ENCODE results near the gene MED8.

The MED8 gene

GRCh38 chr1:43366179-43366578 is 23.4 kb downstream of the MED8 start:
- no peak for DNase-seq
- peak overlapping the region; percentile 94 for H3K27ac Mint-ChIP-seq
- peaks cover 51% of the 10 kb centered on the region for H3K4me1 Mint-ChIP-seq (ENCODE audit: low read depth)
- no peaks in the 10 kb centered on the region for H3K27me3 Mint-ChIP-seq
- peaks cover 77% of the 10 kb centered on the region for H3K36me3 Mint-ChIP-seq (ENCODE audit: low read depth)
- no peaks in the 10 kb centered on the region for H3K9me3 Mint-ChIP-seq
- H3K4me3 Mint-ChIP-seq = peak overlapping the region; percentile 93

GRCh38 chr1:43365678-43366077 is 23.9 kb downstream of the MED8 start:
- Mint-ChIP-seq H3K4me3 (peak overlapping the region; percentile 93), H3K27me3 (no peaks in the 10 kb centered on the region), H3K27ac (peak overlapping the region; percentile 94), H3K9me3 (no peaks in the 10 kb centered on the region), H3K4me1 (ENCODE audit: low read depth) (peaks cover 53% of the 10 kb centered on the region), H3K36me3 (ENCODE audit: low read depth) (peaks cover 78% of the 10 kb centered on the region)
- no peak for DNase-seq

GRCh38 chr1:43363935-43364525 is 25.6 kb downstream of the MED8 start:
- DNase-seq = no peak
- no peaks in the 10 kb centered on the region for H3K9me3 Mint-ChIP-seq
- H3K36me3 Mint-ChIP-seq (ENCODE audit: low read depth) = peaks cover 88% of the 10 kb centered on the region
- H3K4me1 Mint-ChIP-seq (ENCODE audit: low read depth) = peaks cover 61% of the 10 kb centered on the region
- peak overlapping the region; percentile 94 for H3K27ac Mint-ChIP-seq
- no peaks in the 10 kb centered on the region for H3K27me3 Mint-ChIP-seq
- no peak overlapping the region for H3K4me3 Mint-ChIP-seq

- H3K9me3 Mint-ChIP-seq = no peaks in the 10 kb centered on the region
- H3K4me3 Mint-ChIP-seq = no peak overlapping the region
- H3K27me3 Mint-ChIP-seq = no peaks in the 10 kb centered on the region
- peaks cover 55% of the 10 kb centered on the region for H3K4me1 Mint-ChIP-seq (ENCODE audit: low read depth)
- peak overlapping the region; percentile 26 for H3K27ac Mint-ChIP-seq
- no peak for DNase-seq
- H3K36me3 Mint-ChIP-seq (ENCODE audit: low read depth) = peaks cover 87% of the 10 kb centered on the region
Observed at GRCh38 chr1:43363283-43363934, 26.2 kb downstream of the MED8 start.

GRCh38 chr1:43360616-43361015 is 29.0 kb downstream of the MED8 start:
- no peaks in the 10 kb centered on the region for H3K27me3 Mint-ChIP-seq
- H3K9me3 Mint-ChIP-seq = no peaks in the 10 kb centered on the region
- peak overlapping the region; percentile 93 for H3K4me3 Mint-ChIP-seq
- peaks cover 50% of the 10 kb centered on the region for H3K4me1 Mint-ChIP-seq (ENCODE audit: low read depth)
- peak overlapping the region; percentile 94 for H3K27ac Mint-ChIP-seq
- H3K36me3 Mint-ChIP-seq (ENCODE audit: low read depth) = peaks cover 77% of the 10 kb centered on the region
- DNase-seq = no peak

- H3K9me3 Mint-ChIP-seq = no peaks in the 10 kb centered on the region
- H3K4me3 Mint-ChIP-seq = peak overlapping the region; percentile 93
- H3K4me1 Mint-ChIP-seq (ENCODE audit: low read depth) = peaks cover 43% of the 10 kb centered on the region
- no peaks in the 10 kb centered on the region for H3K27me3 Mint-ChIP-seq
- no peak for DNase-seq
- H3K27ac Mint-ChIP-seq = peak overlapping the region; percentile 94
- peaks cover 68% of the 10 kb centered on the region for H3K36me3 Mint-ChIP-seq (ENCODE audit: low read depth)
Observed at GRCh38 chr1:43359696-43360095, 29.9 kb downstream of the MED8 start.

- Mint-ChIP-seq H3K36me3 (ENCODE audit: low read depth) (peaks cover 61% of the 10 kb centered on the region), H3K27ac (peak within 1 kb of the TSS; percentile 94), H3K4me1 (ENCODE audit: low read depth) (peaks cover 43% of the 10 kb centered on the region), H3K27me3 (no peaks in the 10 kb centered on the region), H3K4me3 (peak within 1 kb of the TSS; percentile 93), H3K9me3 (no peaks in the 10 kb centered on the region)
- peak; percentile 99 for DNase-seq
Observed at GRCh38 chr1:43358746-43359693, 30.6 kb downstream of the MED8 start, which contains the start of gene CDC20. TSS of gene CDC20 (plus strand) at chr1:43358981. CDS start at chr1:43359216, 235 bp downstream.

- peak overlapping the region; percentile 94 for H3K27ac Mint-ChIP-seq
Observed at GRCh38 chr1:43358121-43358745, 31.4 kb downstream of the MED8 start.

GRCh38 chr1:43357251-43357650 is 32.3 kb downstream of the MED8 start:
- Mint-ChIP-seq H3K36me3 (ENCODE audit: low read depth) (peaks cover 43% of the 10 kb centered on the region), H3K9me3 (no peaks in the 10 kb centered on the region), H3K27ac (no peak overlapping the region), H3K27me3 (no peaks in the 10 kb centered on the region), H3K4me3 (peak overlapping the region; percentile 93), H3K4me1 (ENCODE audit: low read depth) (peaks cover 36% of the 10 kb centered on the region)
- no peak for DNase-seq

More at GRCh38 chr1:43358121-43358745, 31.4 kb downstream of the MED8 start:
- peaks cover 39% of the 10 kb centered on the region for H3K4me1 Mint-ChIP-seq (ENCODE audit: low read depth)
- no peak for DNase-seq
- H3K36me3 Mint-ChIP-seq (ENCODE audit: low read depth) = peaks cover 53% of the 10 kb centered on the region
- H3K27me3 Mint-ChIP-seq = no peaks in the 10 kb centered on the region
- peak overlapping the region; percentile 93 for H3K4me3 Mint-ChIP-seq
- H3K9me3 Mint-ChIP-seq = no peaks in the 10 kb centered on the region

GRCh38 chr1:43354936-43355335 is 34.7 kb downstream of the MED8 start:
- H3K27ac Mint-ChIP-seq = no peak overlapping the region
- no peaks in the 10 kb centered on the region for H3K9me3 Mint-ChIP-seq
- H3K4me1 Mint-ChIP-seq (ENCODE audit: low read depth) = peaks cover 14% of the 10 kb centered on the region

GRCh38 chr1:43354471-43354870 is 35.1 kb downstream of the MED8 start:
- peaks cover 15% of the 10 kb centered on the region for H3K36me3 Mint-ChIP-seq (ENCODE audit: low read depth)
- no peak overlapping the region for H3K27ac Mint-ChIP-seq

More at GRCh38 chr1:43354936-43355335, 34.7 kb downstream of the MED8 start:
- no peak for DNase-seq
- Mint-ChIP-seq H3K36me3 (ENCODE audit: low read depth) (peaks cover 20% of the 10 kb centered on the region), H3K4me3 (no peak overlapping the region), H3K27me3 (no peaks in the 10 kb centered on the region)

GRCh38 chr1:43352881-43353280 is 36.7 kb downstream of the MED8 start:
- no peak overlapping the region for H3K4me3 Mint-ChIP-seq
- peaks cover 2% of the 10 kb centered on the region for H3K36me3 Mint-ChIP-seq (ENCODE audit: low read depth)
- no peak for DNase-seq
- H3K9me3 Mint-ChIP-seq = no peaks in the 10 kb centered on the region
- peaks cover 12% of the 10 kb centered on the region for H3K4me1 Mint-ChIP-seq (ENCODE audit: low read depth)
- H3K27ac Mint-ChIP-seq = no peak overlapping the region
- H3K27me3 Mint-ChIP-seq = no peaks in the 10 kb centered on the region

More at GRCh38 chr1:43354471-43354870, 35.1 kb downstream of the MED8 start:
- no peak for DNase-seq
- no peaks in the 10 kb centered on the region for H3K27me3 Mint-ChIP-seq
- H3K9me3 Mint-ChIP-seq = no peaks in the 10 kb centered on the region
- peaks cover 14% of the 10 kb centered on the region for H3K4me1 Mint-ChIP-seq (ENCODE audit: low read depth)
- H3K4me3 Mint-ChIP-seq = no peak overlapping the region

GRCh38 chr1:43352351-43352705 is 37.3 kb downstream of the MED8 start:
- Mint-ChIP-seq H3K27me3 (no peaks in the 10 kb centered on the region), H3K4me1 (ENCODE audit: low read depth) (peaks cover 10% of the 10 kb centered on the region), H3K36me3 (ENCODE audit: low read depth) (no peaks in the 10 kb centered on the region), H3K9me3 (no peaks in the 10 kb centered on the region), H3K4me3 (no peak overlapping the region), H3K27ac (no peak overlapping the region)
- DNase-seq = no peak
